Measurements from ENCODE around the gene ZNF385B. TPM values are rescaled to one million over a fixed set of nuclear protein-coding genes. Genes with fewer than 3 reads are reported as not detected.

ZNF385B gene
- total RNA-seq, 1 experiment from 2014 or later = 2.2 TPM

DNA sequence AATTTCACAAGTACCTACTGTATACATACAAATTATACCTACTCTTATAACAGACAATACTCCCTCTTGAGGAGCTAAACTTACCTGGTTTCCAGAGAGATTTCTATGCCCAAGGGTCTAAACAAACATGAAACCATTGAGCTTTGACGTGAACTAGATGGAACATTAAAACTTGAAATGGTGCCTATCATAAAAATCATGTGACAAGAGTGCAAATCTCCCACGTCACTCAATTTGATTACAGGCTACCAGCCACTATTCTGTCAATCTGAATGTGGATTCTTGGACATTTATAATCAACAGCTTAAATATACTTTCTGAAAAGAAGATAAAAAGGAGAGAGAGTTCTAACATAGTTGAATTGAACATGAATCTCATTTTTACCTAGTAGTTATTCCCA, 299.7 kb downstream of the ZNF385B start (continued):
- TF ChIP-seq, protein P1, sequence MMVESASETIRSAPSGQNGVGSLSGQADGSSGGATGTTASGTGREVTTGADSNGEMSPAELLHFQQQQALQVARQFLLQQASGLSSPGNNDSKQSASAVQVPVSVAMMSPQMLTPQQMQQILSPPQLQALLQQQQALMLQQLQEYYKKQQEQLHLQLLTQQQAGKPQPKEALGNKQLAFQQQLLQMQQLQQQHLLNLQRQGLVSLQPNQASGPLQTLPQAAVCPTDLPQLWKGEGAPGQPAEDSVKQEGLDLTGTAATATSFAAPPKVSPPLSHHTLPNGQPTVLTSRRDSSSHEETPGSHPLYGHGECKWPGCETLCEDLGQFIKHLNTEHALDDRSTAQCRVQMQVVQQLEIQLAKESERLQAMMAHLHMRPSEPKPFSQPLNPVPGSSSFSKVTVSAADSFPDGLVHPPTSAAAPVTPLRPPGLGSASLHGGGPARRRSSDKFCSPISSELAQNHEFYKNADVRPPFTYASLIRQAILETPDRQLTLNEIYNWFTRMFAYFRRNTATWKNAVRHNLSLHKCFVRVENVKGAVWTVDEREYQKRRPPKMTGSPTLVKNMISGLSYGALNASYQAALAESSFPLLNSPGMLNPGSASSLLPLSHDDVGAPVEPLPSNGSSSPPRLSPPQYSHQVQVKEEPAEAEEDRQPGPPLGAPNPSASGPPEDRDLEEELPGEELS (CRISPR knock-in tag; IDR thresholded peaks at IDR 0.05) = no peak
- TF ChIP-seq NFYB (CRISPR knock-in tag; conservative IDR thresholded peaks at IDR 0.05; ENCODE audit: low read depth) = no peak
- no peak for TF ChIP-seq TP53 (CRISPR knock-in tag; IDR thresholded peaks at IDR 0.05)
- TF ChIP-seq CREM (CRISPR knock-in tag; IDR thresholded peaks at IDR 0.05) = no peak

DNA sequence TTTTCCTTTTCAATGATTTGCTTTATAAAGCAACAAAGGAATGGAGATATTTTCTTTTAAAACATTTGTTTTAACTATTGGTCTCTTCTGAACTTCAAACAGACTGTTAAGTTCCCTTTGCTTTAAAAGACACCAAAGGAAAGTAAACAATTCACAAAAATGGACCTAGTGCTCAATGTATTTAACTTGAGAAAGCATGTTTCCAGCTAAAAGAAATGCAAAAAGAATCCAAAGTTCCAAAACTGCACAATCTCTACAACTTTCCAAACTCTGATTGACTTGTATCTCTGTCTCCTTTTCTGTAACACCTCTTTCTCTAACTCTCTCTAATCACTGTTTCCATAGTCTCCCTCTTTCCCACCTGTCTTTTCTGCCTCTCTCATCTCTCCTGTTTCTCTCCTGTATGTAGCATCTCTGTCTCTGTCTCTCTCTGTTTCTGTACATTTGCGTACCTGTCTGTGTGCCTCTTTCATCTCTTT, 301.1 kb downstream of the ZNF385B start:
- TF ChIP-seq, protein P2, sequence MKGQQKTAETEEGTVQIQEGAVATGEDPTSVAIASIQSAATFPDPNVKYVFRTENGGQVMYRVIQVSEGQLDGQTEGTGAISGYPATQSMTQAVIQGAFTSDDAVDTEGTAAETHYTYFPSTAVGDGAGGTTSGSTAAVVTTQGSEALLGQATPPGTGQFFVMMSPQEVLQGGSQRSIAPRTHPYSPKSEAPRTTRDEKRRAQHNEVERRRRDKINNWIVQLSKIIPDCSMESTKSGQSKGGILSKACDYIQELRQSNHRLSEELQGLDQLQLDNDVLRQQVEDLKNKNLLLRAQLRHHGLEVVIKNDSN (CRISPR knock-in tag; IDR thresholded peaks at IDR 0.05) = no peak
- TF ChIP-seq, protein P3, sequence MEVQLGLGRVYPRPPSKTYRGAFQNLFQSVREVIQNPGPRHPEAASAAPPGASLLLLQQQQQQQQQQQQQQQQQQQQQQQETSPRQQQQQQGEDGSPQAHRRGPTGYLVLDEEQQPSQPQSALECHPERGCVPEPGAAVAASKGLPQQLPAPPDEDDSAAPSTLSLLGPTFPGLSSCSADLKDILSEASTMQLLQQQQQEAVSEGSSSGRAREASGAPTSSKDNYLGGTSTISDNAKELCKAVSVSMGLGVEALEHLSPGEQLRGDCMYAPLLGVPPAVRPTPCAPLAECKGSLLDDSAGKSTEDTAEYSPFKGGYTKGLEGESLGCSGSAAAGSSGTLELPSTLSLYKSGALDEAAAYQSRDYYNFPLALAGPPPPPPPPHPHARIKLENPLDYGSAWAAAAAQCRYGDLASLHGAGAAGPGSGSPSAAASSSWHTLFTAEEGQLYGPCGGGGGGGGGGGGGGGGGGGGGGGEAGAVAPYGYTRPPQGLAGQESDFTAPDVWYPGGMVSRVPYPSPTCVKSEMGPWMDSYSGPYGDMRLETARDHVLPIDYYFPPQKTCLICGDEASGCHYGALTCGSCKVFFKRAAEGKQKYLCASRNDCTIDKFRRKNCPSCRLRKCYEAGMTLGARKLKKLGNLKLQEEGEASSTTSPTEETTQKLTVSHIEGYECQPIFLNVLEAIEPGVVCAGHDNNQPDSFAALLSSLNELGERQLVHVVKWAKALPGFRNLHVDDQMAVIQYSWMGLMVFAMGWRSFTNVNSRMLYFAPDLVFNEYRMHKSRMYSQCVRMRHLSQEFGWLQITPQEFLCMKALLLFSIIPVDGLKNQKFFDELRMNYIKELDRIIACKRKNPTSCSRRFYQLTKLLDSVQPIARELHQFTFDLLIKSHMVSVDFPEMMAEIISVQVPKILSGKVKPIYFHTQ (CRISPR knock-in tag; IDR thresholded peaks at IDR 0.05) = no peak
- TF ChIP-seq RORB (CRISPR knock-in tag; IDR thresholded peaks at IDR 0.05) = no peak
- no peak for TF ChIP-seq ZNF671 (CRISPR knock-in tag; IDR thresholded peaks at IDR 0.05)
- TF ChIP-seq, protein P4, sequence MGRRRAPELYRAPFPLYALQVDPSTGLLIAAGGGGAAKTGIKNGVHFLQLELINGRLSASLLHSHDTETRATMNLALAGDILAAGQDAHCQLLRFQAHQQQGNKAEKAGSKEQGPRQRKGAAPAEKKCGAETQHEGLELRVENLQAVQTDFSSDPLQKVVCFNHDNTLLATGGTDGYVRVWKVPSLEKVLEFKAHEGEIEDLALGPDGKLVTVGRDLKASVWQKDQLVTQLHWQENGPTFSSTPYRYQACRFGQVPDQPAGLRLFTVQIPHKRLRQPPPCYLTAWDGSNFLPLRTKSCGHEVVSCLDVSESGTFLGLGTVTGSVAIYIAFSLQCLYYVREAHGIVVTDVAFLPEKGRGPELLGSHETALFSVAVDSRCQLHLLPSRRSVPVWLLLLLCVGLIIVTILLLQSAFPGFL (CRISPR knock-in tag; IDR thresholded peaks at IDR 0.05; ENCODE audit: borderline replicate concordance) = no peak
- TF ChIP-seq, protein P5, sequence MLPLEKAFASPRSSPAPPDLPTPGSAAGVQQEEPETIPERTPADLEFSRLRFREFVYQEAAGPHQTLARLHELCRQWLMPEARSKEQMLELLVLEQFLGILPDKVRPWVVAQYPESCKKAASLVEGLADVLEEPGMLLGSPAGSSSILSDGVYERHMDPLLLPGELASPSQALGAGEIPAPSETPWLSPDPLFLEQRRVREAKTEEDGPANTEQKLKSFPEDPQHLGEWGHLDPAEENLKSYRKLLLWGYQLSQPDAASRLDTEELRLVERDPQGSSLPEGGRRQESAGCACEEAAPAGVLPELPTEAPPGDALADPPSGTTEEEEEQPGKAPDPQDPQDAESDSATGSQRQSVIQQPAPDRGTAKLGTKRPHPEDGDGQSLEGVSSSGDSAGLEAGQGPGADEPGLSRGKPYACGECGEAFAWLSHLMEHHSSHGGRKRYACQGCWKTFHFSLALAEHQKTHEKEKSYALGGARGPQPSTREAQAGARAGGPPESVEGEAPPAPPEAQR (CRISPR knock-in tag; IDR thresholded peaks at IDR 0.05) = no peak
- no peak for TF ChIP-seq PRRX2 (CRISPR knock-in tag; IDR thresholded peaks at IDR 0.05)
- no peak for TF ChIP-seq GRHL2 (CRISPR knock-in tag; IDR thresholded peaks at IDR 0.05; ENCODE audit: insufficient replicate concordance, severe bottlenecking)
- no peak for TF ChIP-seq ZNF396 (CRISPR knock-in tag; IDR thresholded peaks at IDR 0.05; ENCODE audit: borderline replicate concordance)
- TF ChIP-seq OVOL2 (CRISPR knock-in tag; IDR thresholded peaks at IDR 0.05; ENCODE audit: borderline replicate concordance) = no peak
- no peak for TF ChIP-seq NFE2L1 (CRISPR knock-in tag; IDR thresholded peaks at IDR 0.05)
- no peak for TF ChIP-seq ZNF219 (CRISPR knock-in tag; IDR thresholded peaks at IDR 0.05; ENCODE audit: borderline replicate concordance)
- TF ChIP-seq, protein P6, sequence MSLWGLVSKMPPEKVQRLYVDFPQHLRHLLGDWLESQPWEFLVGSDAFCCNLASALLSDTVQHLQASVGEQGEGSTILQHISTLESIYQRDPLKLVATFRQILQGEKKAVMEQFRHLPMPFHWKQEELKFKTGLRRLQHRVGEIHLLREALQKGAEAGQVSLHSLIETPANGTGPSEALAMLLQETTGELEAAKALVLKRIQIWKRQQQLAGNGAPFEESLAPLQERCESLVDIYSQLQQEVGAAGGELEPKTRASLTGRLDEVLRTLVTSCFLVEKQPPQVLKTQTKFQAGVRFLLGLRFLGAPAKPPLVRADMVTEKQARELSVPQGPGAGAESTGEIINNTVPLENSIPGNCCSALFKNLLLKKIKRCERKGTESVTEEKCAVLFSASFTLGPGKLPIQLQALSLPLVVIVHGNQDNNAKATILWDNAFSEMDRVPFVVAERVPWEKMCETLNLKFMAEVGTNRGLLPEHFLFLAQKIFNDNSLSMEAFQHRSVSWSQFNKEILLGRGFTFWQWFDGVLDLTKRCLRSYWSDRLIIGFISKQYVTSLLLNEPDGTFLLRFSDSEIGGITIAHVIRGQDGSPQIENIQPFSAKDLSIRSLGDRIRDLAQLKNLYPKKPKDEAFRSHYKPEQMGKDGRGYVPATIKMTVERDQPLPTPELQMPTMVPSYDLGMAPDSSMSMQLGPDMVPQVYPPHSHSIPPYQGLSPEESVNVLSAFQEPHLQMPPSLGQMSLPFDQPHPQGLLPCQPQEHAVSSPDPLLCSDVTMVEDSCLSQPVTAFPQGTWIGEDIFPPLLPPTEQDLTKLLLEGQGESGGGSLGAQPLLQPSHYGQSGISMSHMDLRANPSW (CRISPR knock-in tag; conservative IDR thresholded peaks at IDR 0.05; ENCODE audit: low read depth) = no peak

More for the DNA sequence above, 301.1 kb downstream of the ZNF385B start:
- ATAC-seq (no peak), DNase-seq (ENCODE audit: low spot score) (no peak)
- Mint-ChIP-seq H3K36me3 (no peaks in the 10 kb centered on the region), H3K4me3 (no peak overlapping the region), H3K4me1 (peaks cover 11% of the 10 kb centered on the region), H3K27ac (no peak overlapping the region), H3K27me3 (ENCODE audit: low read depth) (peaks cover 72% of the 10 kb centered on the region), H3K9me3 (no peaks in the 10 kb centered on the region)
- POLR2A ChIA-PET = no interaction called here
- CTCF ChIA-PET = no interaction called here
